ENCODE data around the gene GAN. TPM values are rescaled to one million over a fixed set of nuclear protein-coding genes. Genes with fewer than 3 reads are reported as not detected.
"Not testable (repeated sequence)": the region's sequence is repeated elsewhere in the genome, so short reads cannot be mapped to it uniquely, and the experiment has no call there.

GAN gene
- total RNA-seq, 2 donors from 2014 or later, result 7.8 to 12.4 TPM

GRCh38 chr16:81388357-81388756, 73.6 kb downstream of the GAN start:
- intact Hi-C loops (cut with DNase I), result no loop called here
- no peak for DNase-seq (ENCODE audit: low spot score)

GRCh38 chr16:81390840-81391239, 76.1 kb downstream of the GAN start:
- DNase-seq (ENCODE audit: low spot score), result no peak
- intact Hi-C loops (cut with DNase I), result no loop called here

GRCh38 chr16:81392011-81392410, 77.2 kb downstream of the GAN start:
- intact Hi-C loops (cut with DNase I), result no loop called here
- no peak for DNase-seq (ENCODE audit: low spot score)

- intact Hi-C loops (cut with DNase I), result no loop called here
- peak; percentile 24 for DNase-seq (ENCODE audit: low spot score)
Observed at GRCh38 chr16:81394416-81394815, 79.7 kb downstream of the GAN start.

- peak; percentile 70 for DNase-seq (ENCODE audit: low spot score)
- intact Hi-C loops (cut with DNase I), result no loop called here
Observed at GRCh38 chr16:81394966-81395655, 80.3 kb downstream of the GAN start.

GRCh38 chr16:81397058-81397878, 82.5 kb downstream of the GAN start:
- peak; percentile 73 for DNase-seq (ENCODE audit: low spot score)
- intact Hi-C loops (cut with DNase I), result no loop called here

GRCh38 chr16:81397879-81398520, 83.2 kb downstream of the GAN start:
- DNase-seq (ENCODE audit: low spot score), result peak; percentile 68
- intact Hi-C loops (cut with DNase I), result no loop called here

GRCh38 chr16:81399909-81400308, 85.1 kb downstream of the GAN start:
- intact Hi-C loops (cut with DNase I), result loop anchor here (5.0 kb wide), 1 partner anchor 322 kb away; no protein-coding TSS in a partner anchor
- no peak for DNase-seq (ENCODE audit: low spot score)

- DNase-seq (ENCODE audit: low spot score), result peak; percentile 88
Observed at GRCh38 chr16:81401035-81401950, 86.5 kb downstream of the GAN start.

GRCh38 chr16:81403208-81403600, 88.4 kb downstream of the GAN start:
- DNase-seq (ENCODE audit: low spot score), result no peak
- intact Hi-C loops (cut with DNase I), result loop anchor here (1.0 to 5.0 kb wide), 2 partner anchors 290 to 319 kb away; no protein-coding TSS in a partner anchor

More at GRCh38 chr16:81401035-81401950, 86.5 kb downstream of the GAN start:
- intact Hi-C loops (cut with DNase I), result loop anchor here (5.0 kb wide), 1 partner anchor 321 kb away; no protein-coding TSS in a partner anchor

GRCh38 chr16:81403601-81404391, 89.0 kb downstream of the GAN start:
- peak; percentile 96 for DNase-seq (ENCODE audit: low spot score)
- intact Hi-C loops (cut with DNase I), result loop anchor here (1.0 to 5.0 kb wide), 2 partner anchors 290 to 319 kb away; no protein-coding TSS in a partner anchor

- intact Hi-C loops (cut with DNase I); DNase-seq (ENCODE audit: low spot score): not testable (repeated sequence)
Observed at GRCh38 chr16:81405002-81405401, 90.2 kb downstream of the GAN start.

GRCh38 chr16:81405702-81406113, 90.9 kb downstream of the GAN start:
- peak; percentile 47 for DNase-seq (ENCODE audit: low spot score)
- intact Hi-C loops (cut with DNase I), result no loop called here

- intact Hi-C loops (cut with DNase I), result no loop called here
- DNase-seq (ENCODE audit: low spot score), result peak; percentile 53
Observed at GRCh38 chr16:81408409-81408950, 93.7 kb downstream of the GAN start.

GRCh38 chr16:81409016-81409556, 94.3 kb downstream of the GAN start:
- intact Hi-C loops (cut with DNase I), result no loop called here
- peak; percentile 68 for DNase-seq (ENCODE audit: low spot score)

GRCh38 chr16:81410643-81411293, 96.0 kb downstream of the GAN start:
- DNase-seq (ENCODE audit: low spot score), result peak; percentile 35
- intact Hi-C loops (cut with DNase I), result no loop called here
